22Rv1 (cell line): ENCODE measurements around the gene TSPAN14.

Experiments
- H3K27ac ChIP-seq: fragments of 450-650 bp; 2 replicates; pipeline ENCODE4 v1.5.1; 2017
- CTCF ChIP-seq: fragments of 450-650 bp; IDR thresholded peaks from 2 replicates; pipeline ENCODE4 v1.5.1; 2017; ENCODE audit warnings: mild to moderate bottlenecking
- ZFX ChIP-seq: fragments of 450-650 bp; IDR thresholded peaks from 2 replicates; pipeline ENCODE4 v1.6.1; 2017; ENCODE audit warnings: antibody characterized with exemption, borderline replicate concordance

TSPAN14 gene

DNA sequence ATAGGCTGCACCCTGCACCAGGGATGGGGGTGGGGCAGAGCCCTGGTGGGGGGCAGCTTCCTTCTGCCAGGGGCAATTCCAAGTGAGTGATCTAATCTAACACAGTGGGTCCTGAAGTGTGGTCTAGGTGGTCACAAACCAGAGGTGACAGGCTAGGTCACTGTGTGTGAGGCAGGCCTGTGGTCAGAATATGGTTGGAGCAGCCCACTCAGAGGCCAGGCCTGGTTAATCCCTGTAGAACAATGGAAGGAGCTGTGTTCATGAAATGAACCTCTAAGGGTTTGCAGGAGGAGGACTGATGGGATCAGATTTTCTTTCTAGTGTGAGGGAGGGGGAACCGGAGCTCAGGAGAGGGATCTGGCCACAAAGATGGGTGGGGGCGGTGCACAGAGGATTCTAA lies 10.0 kb upstream of the TSPAN14 start:
- TF ChIP-seq CTCF (no peak), ZFX (no peak)
- H3K27ac ChIP-seq: no peak overlapping the region

DNA sequence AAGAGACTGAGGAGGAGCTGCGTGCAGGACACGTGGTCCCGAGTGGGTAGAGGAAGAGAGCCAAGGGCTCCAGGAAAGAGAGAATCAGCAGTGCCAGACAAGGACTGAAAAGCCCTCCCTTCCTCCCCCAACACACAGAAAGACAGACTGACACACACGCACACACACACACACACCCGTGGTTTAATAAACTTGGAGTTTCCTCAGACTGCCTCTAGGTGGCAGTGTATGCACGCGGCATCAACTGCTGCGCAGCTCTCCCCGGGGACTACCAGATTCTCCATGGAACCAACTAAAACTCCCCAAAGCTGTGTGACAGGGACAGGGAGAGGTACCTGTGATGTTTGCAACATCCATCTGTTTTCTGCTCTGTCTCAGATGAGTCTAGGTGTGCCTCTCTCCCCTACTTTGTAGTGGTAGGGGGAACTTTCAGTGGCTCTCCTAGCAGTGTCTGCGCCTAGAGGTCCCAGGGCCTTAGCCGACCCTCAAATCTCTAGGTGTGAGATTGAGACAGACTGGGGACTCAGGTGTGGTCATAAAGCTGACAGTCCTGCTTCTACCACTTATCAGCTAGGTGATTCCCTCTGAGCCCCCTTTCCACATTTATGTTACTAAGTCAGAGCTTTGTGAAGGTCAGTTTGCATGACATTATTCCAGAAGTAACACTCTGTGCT lies 9.3 kb upstream of the TSPAN14 start:
- TF ChIP-seq ZFX: no peak
- peak; percentile 85 for TF ChIP-seq CTCF
- no peak overlapping the region for H3K27ac ChIP-seq

GRCh38 chr10:80447436-80448190 lies 6.5 kb upstream of the TSPAN14 start:
- no peak overlapping the region for H3K27ac ChIP-seq
- no peak for TF ChIP-seq CTCF
- TF ChIP-seq ZFX: no peak

DNA sequence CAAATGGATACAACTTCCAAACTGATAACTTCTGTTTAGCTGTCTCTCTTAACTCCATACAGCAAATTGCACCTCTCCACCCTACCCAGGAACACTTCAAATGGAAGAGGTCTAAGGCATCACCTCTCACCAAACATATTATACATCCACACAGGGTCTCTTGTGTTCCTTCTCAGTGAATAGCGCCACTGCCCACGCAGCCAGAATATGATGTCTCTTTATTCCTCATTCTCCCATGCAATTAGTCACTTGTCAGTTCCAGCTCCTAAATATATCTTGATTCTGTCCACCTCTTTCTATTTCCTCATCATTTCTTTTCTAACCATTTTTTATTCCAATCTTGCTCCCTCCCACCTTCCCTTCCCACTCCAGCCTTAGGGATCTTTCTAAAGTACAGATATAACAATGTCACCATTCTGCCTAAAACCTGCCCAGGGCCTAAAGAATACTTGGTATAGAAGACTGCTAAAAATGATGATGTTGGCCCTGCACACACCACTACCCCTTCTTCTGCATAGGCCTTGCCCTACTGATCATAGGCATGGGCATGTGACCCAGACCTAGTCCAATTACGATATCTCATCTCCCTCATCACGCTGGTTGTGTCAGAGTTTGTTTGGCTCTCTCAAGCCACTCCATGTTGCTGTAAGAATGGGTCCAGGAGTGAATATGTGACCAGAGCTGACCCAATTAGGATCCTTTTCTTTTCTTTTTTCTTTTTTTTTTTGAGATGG lies 5.7 kb upstream of the TSPAN14 start:
- H3K27ac ChIP-seq: no peak overlapping the region
- TF ChIP-seq ZFX (no peak), CTCF (no peak)

GRCh38 chr10:80449520-80449919 lies 4.6 kb upstream of the TSPAN14 start:
- H3K27ac ChIP-seq: no peak overlapping the region
- TF ChIP-seq ZFX (no peak), CTCF (no peak)

DNA sequence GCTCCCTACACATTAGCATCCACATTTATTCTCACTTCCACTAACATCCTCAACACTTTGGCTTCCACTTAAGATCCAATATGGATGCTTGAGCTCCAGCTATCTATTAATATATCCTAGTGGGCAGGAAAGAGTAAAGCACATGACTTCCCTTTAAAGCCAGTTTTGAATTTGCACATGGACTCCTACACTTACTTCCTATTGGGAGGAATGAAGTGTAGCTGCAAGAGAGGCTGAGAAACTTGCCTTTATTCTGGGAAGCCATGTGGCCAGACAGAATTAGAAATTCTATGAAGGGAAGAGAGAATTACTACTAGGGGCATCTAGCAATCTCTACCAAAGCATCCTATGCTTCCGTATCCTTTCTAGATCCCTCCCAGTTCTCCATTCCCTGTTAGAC lies 3.0 kb upstream of the TSPAN14 start:
- no peak overlapping the region for H3K27ac ChIP-seq
- no peak for TF ChIP-seq ZFX
- no peak for TF ChIP-seq CTCF
